Measurements from ENCODE around the gene UBE2D4. TPM values are rescaled to one million over a fixed set of nuclear protein-coding genes. Genes with fewer than 3 reads are reported as not detected.

The UBE2D4 gene
- total RNA-seq, 1 donor from 2014 or later, result 9.3 TPM

GRCh38 chr7:43927810-43928209 is 1.6 kb downstream of the UBE2D4 start:
- H3K27me3 Mint-ChIP-seq (ENCODE audit: unreplicated experiment), result peaks cover 3% of the 10 kb centered on the region
- TF ChIP-seq CTCF (IDR thresholded peaks at IDR 0.05; ENCODE audit: unreplicated experiment), result no peak
- no peak for DNase-seq (ENCODE audit: low spot score)
- peak overlapping the region; percentile 12 for H3K4me3 Mint-ChIP-seq (ENCODE audit: unreplicated experiment)
- H3K9me3 Mint-ChIP-seq (ENCODE audit: unreplicated experiment), result no peaks in the 10 kb centered on the region
- H3K36me3 Mint-ChIP-seq (ENCODE audit: low read depth, unreplicated experiment), result no peaks in the 10 kb centered on the region
- H3K4me1 Mint-ChIP-seq (ENCODE audit: unreplicated experiment), result peaks cover 6% of the 10 kb centered on the region
- H3K27ac Mint-ChIP-seq (ENCODE audit: unreplicated experiment), result no peak overlapping the region

GRCh38 chr7:43929529-43930457 is 3.6 kb downstream of the UBE2D4 start:
- H3K27me3 Mint-ChIP-seq (ENCODE audit: unreplicated experiment), result peaks cover 3% of the 10 kb centered on the region
- H3K27ac Mint-ChIP-seq (ENCODE audit: unreplicated experiment), result no peak overlapping the region
- no peaks in the 10 kb centered on the region for H3K9me3 Mint-ChIP-seq (ENCODE audit: unreplicated experiment)
- no peak for TF ChIP-seq CTCF (IDR thresholded peaks at IDR 0.05; ENCODE audit: unreplicated experiment)
- H3K4me1 Mint-ChIP-seq (ENCODE audit: unreplicated experiment), result peaks cover 6% of the 10 kb centered on the region
- H3K4me3 Mint-ChIP-seq (ENCODE audit: unreplicated experiment), result no peak overlapping the region
- H3K36me3 Mint-ChIP-seq (ENCODE audit: low read depth, unreplicated experiment), result no peaks in the 10 kb centered on the region
- no peak for DNase-seq (ENCODE audit: low spot score)

GRCh38 chr7:43931346-43931745 is 5.1 kb downstream of the UBE2D4 start:
- Mint-ChIP-seq H3K27ac (ENCODE audit: unreplicated experiment) (no peak overlapping the region), H3K4me1 (ENCODE audit: unreplicated experiment) (peaks cover 2% of the 10 kb centered on the region), H3K36me3 (ENCODE audit: low read depth, unreplicated experiment) (no peaks in the 10 kb centered on the region), H3K27me3 (ENCODE audit: unreplicated experiment) (no peaks in the 10 kb centered on the region), H3K4me3 (ENCODE audit: unreplicated experiment) (no peak overlapping the region), H3K9me3 (ENCODE audit: unreplicated experiment) (no peaks in the 10 kb centered on the region)
- no peak for TF ChIP-seq CTCF (IDR thresholded peaks at IDR 0.05; ENCODE audit: unreplicated experiment)
- DNase-seq (ENCODE audit: low spot score), result no peak

- no peak for DNase-seq (ENCODE audit: low spot score)
- no peaks in the 10 kb centered on the region for H3K4me1 Mint-ChIP-seq (ENCODE audit: unreplicated experiment)
Observed at GRCh38 chr7:43933902-43934560, 7.8 kb downstream of the UBE2D4 start.

More at GRCh38 chr7:43933902-43934560, 7.8 kb downstream of the UBE2D4 start:
- no peaks in the 10 kb centered on the region for H3K36me3 Mint-ChIP-seq (ENCODE audit: low read depth, unreplicated experiment)
- no peak overlapping the region for H3K4me3 Mint-ChIP-seq (ENCODE audit: unreplicated experiment)
- no peak for TF ChIP-seq CTCF (IDR thresholded peaks at IDR 0.05; ENCODE audit: unreplicated experiment)
- H3K9me3 Mint-ChIP-seq (ENCODE audit: unreplicated experiment), result no peaks in the 10 kb centered on the region
- no peak overlapping the region for H3K27ac Mint-ChIP-seq (ENCODE audit: unreplicated experiment)
- no peaks in the 10 kb centered on the region for H3K27me3 Mint-ChIP-seq (ENCODE audit: unreplicated experiment)

Measured in endothelial cell (in vitro differentiated cells).